ENCODE data around the gene CFAP299. TPM values are rescaled to one million over a fixed set of nuclear protein-coding genes. Genes with fewer than 3 reads are reported as not detected.

CFAP299 gene
- total RNA-seq, 3 donors from 2014 or later: under 0.01 to 0.15 TPM; not detected in 1

DNA sequence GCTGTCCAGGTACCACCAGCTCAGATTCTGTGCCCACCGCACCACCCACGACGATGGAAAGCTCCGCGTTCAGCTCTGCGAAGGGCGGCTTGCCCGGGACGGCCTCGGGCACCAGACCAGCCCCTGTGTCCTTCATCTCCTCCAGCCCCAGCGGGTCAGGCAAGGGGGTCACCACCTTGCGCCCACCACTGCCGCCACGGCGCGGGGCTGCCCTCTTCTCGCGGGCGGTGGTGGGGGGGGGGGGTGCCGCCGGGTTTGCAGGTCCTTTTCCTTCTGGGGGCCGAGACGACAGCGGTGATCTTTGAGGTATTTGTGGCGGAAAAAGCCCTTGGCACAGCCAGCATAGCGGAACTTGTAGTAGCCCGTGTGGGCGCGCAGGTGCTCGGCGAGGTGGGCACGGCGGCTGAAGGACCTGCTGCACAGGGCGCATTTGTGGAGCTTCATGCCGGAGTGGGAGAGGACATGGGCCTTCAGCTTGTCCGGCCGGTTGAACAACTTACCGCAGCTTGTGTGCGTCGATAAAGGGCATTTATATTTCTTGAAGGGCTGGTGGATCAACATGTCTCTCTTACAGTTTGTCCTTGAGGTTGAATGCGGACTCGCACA lies 50.9 kb downstream of the CFAP299 start:
- DNase-seq (ENCODE audit: low spot score in 2 of 2): no peak
- Histone ChIP-seq H3K27ac (no peak overlapping the region), H3K9me3 (peaks cover 0 to 3% of the 10 kb centered on the region in 2 donors), H3K4me1 (no peaks in the 10 kb centered on the region), H3K36me3 (no peaks in the 10 kb centered on the region), H3K4me3 (no peak overlapping the region), H3K27me3 (no peaks in the 10 kb centered on the region)
- intact Hi-C loops (cut with DNase I; ENCODE audit: low total_unique reads): no loop called here
- TF ChIP-seq POLR2A (IDR thresholded peaks at IDR 0.05): no peak
- TF ChIP-seq POLR2AphosphoS5 (IDR thresholded peaks at IDR 0.05): no peak
- TF ChIP-seq, protein P1, sequence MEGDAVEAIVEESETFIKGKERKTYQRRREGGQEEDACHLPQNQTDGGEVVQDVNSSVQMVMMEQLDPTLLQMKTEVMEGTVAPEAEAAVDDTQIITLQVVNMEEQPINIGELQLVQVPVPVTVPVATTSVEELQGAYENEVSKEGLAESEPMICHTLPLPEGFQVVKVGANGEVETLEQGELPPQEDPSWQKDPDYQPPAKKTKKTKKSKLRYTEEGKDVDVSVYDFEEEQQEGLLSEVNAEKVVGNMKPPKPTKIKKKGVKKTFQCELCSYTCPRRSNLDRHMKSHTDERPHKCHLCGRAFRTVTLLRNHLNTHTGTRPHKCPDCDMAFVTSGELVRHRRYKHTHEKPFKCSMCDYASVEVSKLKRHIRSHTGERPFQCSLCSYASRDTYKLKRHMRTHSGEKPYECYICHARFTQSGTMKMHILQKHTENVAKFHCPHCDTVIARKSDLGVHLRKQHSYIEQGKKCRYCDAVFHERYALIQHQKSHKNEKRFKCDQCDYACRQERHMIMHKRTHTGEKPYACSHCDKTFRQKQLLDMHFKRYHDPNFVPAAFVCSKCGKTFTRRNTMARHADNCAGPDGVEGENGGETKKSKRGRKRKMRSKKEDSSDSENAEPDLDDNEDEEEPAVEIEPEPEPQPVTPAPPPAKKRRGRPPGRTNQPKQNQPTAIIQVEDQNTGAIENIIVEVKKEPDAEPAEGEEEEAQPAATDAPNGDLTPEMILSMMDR (IDR thresholded peaks at IDR 0.05): no peak

DNA sequence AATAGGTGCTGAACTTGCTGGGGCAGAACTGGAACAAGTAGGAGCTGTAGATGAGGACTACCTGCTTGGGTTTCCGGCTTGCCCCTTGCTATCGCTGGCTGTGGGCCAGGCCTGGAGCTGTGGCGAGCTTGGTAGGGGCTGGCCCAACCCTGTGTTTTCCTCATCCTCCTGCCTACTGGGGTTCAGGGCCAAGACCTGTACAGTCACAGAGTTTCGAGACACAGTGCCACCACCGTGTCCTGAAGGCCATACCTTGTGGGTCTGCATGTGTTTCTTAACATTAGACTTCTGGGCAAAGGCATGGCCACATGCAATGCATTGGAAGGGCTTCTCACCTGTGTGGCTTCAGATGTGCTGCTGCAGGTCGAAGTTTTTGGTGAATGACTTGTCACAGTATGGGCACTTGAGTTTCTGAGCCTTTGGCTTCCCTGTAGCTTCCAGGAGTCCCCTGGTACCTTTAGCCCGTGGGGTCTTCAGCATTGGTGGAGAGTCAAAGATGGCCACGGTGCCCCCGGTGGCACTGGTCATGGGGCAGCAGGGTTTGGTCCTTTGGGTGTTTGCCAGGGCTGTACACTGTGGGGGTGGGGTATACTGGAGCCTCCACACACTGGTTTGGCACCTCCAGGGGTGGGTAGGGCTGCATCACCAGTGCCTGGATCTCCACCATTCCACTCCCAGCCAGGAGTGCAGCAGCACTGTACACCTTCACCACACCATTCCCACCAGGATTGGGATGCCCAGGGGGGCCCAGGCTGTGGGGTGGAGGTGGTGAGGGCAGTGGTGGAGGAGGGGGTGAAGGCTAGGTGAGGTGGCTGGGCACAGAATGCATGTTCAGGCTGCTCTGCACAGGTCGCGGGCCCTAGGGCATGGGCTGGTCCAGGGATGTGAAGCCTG lies 52.1 kb downstream of the CFAP299 start:
- no peaks in the 10 kb centered on the region for H3K36me3 ChIP-seq
- no peaks in the 10 kb centered on the region for H3K4me1 ChIP-seq
- TF ChIP-seq POLR2A (IDR thresholded peaks at IDR 0.05): no peak
- no peak for TF ChIP-seq POLR2AphosphoS5 (IDR thresholded peaks at IDR 0.05)
- TF ChIP-seq, protein P1 (IDR thresholded peaks at IDR 0.05): no peak
- peaks cover 0 to 3% of the 10 kb centered on the region in 2 donors for H3K9me3 ChIP-seq
- intact Hi-C loops (cut with DNase I; ENCODE audit: low total_unique reads): no loop called here
- no peaks in the 10 kb centered on the region for H3K27me3 ChIP-seq
- DNase-seq (ENCODE audit: low spot score in 2 of 2): no peak
- H3K4me3 ChIP-seq: no peak overlapping the region
- no peak overlapping the region for H3K27ac ChIP-seq

DNA sequence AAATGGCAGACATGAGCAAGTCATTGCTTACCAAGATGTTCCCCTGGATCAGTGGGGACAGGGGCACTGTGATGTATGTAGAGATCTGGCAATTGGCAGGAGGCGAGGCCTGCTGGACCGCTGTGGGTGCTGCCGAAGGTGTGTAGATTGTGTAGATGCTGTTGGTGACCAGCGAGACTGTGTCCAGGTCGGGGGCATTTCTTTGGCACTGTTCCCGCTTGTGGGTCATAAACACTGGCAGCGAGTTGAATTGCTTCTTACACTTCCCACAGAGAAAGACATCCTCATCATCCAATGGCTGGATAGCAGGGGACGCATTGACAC lies 52.7 kb downstream of the CFAP299 start:
- no peak for DNase-seq (ENCODE audit: low spot score in 2 of 2)
- H3K9me3 ChIP-seq: peaks cover 0 to 3% of the 10 kb centered on the region in 2 donors
- intact Hi-C loops (cut with DNase I; ENCODE audit: low total_unique reads): no loop called here
- H3K4me3 ChIP-seq: no peak overlapping the region
- no peaks in the 10 kb centered on the region for H3K36me3 ChIP-seq
- no peak overlapping the region for H3K27ac ChIP-seq
- TF ChIP-seq POLR2AphosphoS5 (IDR thresholded peaks at IDR 0.05) (no peak), POLR2A (IDR thresholded peaks at IDR 0.05) (no peak)
- H3K27me3 ChIP-seq: no peaks in the 10 kb centered on the region
- no peaks in the 10 kb centered on the region for H3K4me1 ChIP-seq

DNA sequence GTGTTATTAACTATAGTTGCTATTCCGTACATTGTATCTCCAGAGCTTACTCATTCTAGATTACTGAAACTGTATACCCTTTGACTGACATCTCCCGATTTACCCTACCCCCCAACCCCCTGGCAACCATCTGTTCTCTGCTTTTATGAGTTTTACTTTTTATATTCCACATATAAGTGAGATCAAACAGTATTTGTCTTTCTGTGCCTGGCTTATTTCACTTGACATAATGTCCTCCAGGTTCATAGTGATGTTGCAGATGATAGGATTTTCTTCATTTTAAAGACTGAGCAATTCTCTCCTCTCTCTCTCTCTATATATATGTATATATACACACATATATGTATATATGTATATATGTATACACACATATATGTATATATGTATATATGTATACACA lies 54.6 kb downstream of the CFAP299 start:
- H3K9me3 ChIP-seq: peaks cover 0 to 3% of the 10 kb centered on the region in 2 donors
- H3K27me3 ChIP-seq: no peaks in the 10 kb centered on the region
- H3K27ac ChIP-seq: no peak overlapping the region
- DNase-seq (ENCODE audit: low spot score in 2 of 2): no peak
- TF ChIP-seq, protein P1 (IDR thresholded peaks at IDR 0.05): no peak
- no peak for TF ChIP-seq POLR2A (IDR thresholded peaks at IDR 0.05)
- TF ChIP-seq POLR2AphosphoS5 (IDR thresholded peaks at IDR 0.05): no peak
- intact Hi-C loops (cut with DNase I; ENCODE audit: low total_unique reads): loop anchor here (5.0 kb wide), 1 partner anchor 198 kb away; no protein-coding TSS in a partner anchor
- H3K36me3 ChIP-seq: no peaks in the 10 kb centered on the region
- H3K4me1 ChIP-seq: no peaks in the 10 kb centered on the region
- no peak overlapping the region for H3K4me3 ChIP-seq

DNA sequence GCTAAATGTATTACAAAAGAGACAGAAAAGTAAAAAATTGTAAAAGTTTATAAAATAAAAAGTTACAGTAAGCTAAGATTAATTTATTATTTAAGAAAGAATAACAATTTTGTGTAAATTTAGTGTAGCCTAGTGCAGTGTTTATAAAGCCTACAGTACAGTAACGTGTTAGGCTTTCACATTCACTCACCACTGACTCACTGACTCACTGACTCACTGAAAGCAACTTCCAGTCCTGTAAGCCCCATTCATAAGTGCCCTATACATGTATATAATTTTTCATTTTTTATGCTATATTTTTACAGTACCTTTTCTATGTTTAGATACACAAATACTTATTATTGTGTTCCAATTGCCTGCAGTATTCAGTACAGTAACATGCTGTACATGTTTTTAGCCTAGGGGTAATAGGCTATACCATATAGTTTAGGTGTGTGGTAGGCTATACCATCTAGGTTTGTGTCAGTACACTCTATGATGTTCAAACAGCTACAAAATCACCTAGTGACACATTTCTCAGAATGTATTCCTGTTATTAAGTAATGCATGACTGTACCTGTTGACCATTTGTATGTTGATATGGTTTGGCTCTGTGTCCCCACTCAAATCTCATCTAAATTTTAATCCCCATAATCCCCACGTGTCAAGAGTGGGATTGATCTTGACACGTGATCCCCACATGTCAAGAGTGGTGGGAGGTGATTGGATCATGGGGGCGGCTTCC lies 57.9 kb downstream of the CFAP299 start:
- no peak overlapping the region for H3K4me3 ChIP-seq
- H3K27me3 ChIP-seq: no peaks in the 10 kb centered on the region
- no peaks in the 10 kb centered on the region for H3K36me3 ChIP-seq
- TF ChIP-seq, protein P1 (IDR thresholded peaks at IDR 0.05): no peak
- TF ChIP-seq POLR2A (IDR thresholded peaks at IDR 0.05): no peak
- TF ChIP-seq POLR2AphosphoS5 (IDR thresholded peaks at IDR 0.05): no peak
- intact Hi-C loops (cut with DNase I; ENCODE audit: low total_unique reads): loop anchor here (5.0 kb wide), 1 partner anchor 201 kb away; no protein-coding TSS in a partner anchor
- DNase-seq (ENCODE audit: low spot score in 2 of 2): no peak
- H3K4me1 ChIP-seq: no peaks in the 10 kb centered on the region
- no peaks in the 10 kb centered on the region for H3K9me3 ChIP-seq
- H3K27ac ChIP-seq: no peak overlapping the region
